AG04449 (cell line): ENCODE results near the gene ST6GALNAC6.
A peak's percentile ranks its signal among the peaks of the same experiment; 100 is the strongest.

Experiments
- CTCF ChIA-PET: fragments of 350-600 bp; formaldehyde crosslinking; extraction: SDS; loops from one replicate; lab custom pipeline; 2021; ENCODE audit warnings: antibody characterized with exemption; lab: Yijun Ruan, JAX
- POLR2A ChIA-PET: fragments of 400-600, 350-600 bp; formaldehyde crosslinking; extraction: SDS; loops from one replicate; lab custom pipeline; 2020; ENCODE audit warnings: antibody characterized with exemption, inconsistent platforms; lab: Yijun Ruan, JAX
- DNase-seq: peaks from one replicate; pipeline ENCODE4 v3.0.0-alpha.2; 2010; ENCODE audit warnings: low read depth, low spot score
- H3K4me3 ChIP-seq: 2 replicates; pipeline ENCODE4 v1.5.1; 2011; ENCODE audit warnings: low read depth, mild to moderate bottlenecking, control low read depth, low read length
- TF ChIP-seq, protein P1 (sequence below): IDR thresholded peaks from one replicate; pipeline ENCODE4 v1.5.1; 2011; ENCODE audit warnings: mild to moderate bottlenecking, moderate library complexity, low read length, control low read depth, inconsistent platforms; ENCODE audit not compliant: insufficient read depth; ENCODE audit errors: missing control alignments

Gene ST6GALNAC6

GRCh38 chr9:127855522-127855921 lies 43.9 kb downstream of the ST6GALNAC6 start:
- no peak for DNase-seq
- H3K4me3 ChIP-seq: no peak overlapping the region
- ChIA-PET POLR2A (interaction anchor here (1.0 to 1.2 kb wide), 2 partner anchors 19 to 53 kb away, joined by 3 read pairs; partner anchors contain the start of gene FPGS), CTCF (interaction anchor here (0.7 to 10.3 kb wide), 8 partner anchors 11 to 215 kb away, joined by 3 to 128 read pairs (median 4); partner anchors contain the start of gene TOR2A)
- TF ChIP-seq, protein P1, sequence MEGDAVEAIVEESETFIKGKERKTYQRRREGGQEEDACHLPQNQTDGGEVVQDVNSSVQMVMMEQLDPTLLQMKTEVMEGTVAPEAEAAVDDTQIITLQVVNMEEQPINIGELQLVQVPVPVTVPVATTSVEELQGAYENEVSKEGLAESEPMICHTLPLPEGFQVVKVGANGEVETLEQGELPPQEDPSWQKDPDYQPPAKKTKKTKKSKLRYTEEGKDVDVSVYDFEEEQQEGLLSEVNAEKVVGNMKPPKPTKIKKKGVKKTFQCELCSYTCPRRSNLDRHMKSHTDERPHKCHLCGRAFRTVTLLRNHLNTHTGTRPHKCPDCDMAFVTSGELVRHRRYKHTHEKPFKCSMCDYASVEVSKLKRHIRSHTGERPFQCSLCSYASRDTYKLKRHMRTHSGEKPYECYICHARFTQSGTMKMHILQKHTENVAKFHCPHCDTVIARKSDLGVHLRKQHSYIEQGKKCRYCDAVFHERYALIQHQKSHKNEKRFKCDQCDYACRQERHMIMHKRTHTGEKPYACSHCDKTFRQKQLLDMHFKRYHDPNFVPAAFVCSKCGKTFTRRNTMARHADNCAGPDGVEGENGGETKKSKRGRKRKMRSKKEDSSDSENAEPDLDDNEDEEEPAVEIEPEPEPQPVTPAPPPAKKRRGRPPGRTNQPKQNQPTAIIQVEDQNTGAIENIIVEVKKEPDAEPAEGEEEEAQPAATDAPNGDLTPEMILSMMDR: no peak

GRCh38 chr9:127854960-127855359 lies 44.4 kb downstream of the ST6GALNAC6 start:
- TF ChIP-seq, protein P1: no peak
- DNase-seq: no peak
- POLR2A ChIA-PET: interaction anchor here (1.0 to 2.5 kb wide), 4 partner anchors 17 to 53 kb away, joined by 3 to 12 read pairs (median 4); partner anchors contain the start of gene FPGS
- no peak overlapping the region for H3K4me3 ChIP-seq
- CTCF ChIA-PET: interaction anchor here (0.7 to 10.3 kb wide), 10 partner anchors 9 to 214 kb away, joined by 3 to 128 read pairs (median 4); partner anchors contain the start of gene TOR2A

DNA sequence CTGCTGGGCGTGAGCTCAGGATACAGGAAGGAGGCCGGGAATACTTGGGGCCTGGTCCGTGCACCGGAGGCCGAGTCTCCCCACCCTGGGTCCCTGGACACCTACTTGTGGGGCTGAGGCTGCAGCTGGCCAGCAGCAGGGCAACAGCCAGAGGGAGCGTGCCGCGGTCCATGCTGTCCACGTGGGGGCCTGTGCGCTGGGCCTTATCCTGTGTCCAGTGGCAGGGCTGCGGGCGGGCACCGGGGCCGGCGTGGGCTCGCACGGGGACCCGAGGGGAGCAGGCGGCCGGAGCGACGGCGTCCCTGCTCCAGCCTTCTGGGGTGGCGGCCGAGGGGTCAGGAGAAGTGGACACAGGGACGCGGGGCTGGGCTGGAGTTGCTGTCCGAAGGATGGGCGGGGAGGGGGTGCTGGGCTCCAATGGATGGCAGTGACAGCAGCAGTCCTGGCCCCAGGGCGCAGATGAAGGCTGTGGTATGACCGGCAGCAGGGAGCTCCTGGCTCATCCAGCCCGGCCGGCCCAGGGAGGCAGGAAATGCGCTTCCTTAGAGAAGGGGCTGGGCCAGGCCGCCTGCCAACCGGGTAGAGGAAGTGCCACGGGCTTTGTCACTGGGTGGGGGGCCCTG lies 45.1 kb downstream of the ST6GALNAC6 start, which contains the start of gene ENG:
Gene ENG, minus strand, starts transcription at position 475 of the 623 bp plus-strand sequence. Its CDS starts 303 bp downstream, at position 172.
- H3K4me3 ChIP-seq: peak within 1 kb of the TSS; percentile 68
- ChIA-PET CTCF (interaction anchor here (0.7 to 10.3 kb wide), 11 partner anchors 9 to 120 kb away, joined by 3 to 128 read pairs (median 5); partner anchors contain the start of gene TOR2A), POLR2A (interaction anchor here (1.2 to 2.5 kb wide), 3 partner anchors 16 to 52 kb away, joined by 3 to 12 read pairs (median 5); partner anchors contain the start of gene FPGS)
- no peak for DNase-seq
- TF ChIP-seq, protein P1: peak; percentile 48

- POLR2A ChIA-PET: interaction anchor here (2.1 to 2.5 kb wide), 2 partner anchors 16 to 18 kb away, joined by 5 to 12 read pairs; no protein-coding TSS in a partner anchor
- CTCF ChIA-PET: interaction anchor here (0.8 to 10.3 kb wide), 15 partner anchors 9 to 119 kb away, joined by 3 to 128 read pairs (median 4); partner anchors contain the start of gene TOR2A
- no peak for DNase-seq
- TF ChIP-seq, protein P1: no peak
- peak overlapping the region; percentile 68 for H3K4me3 ChIP-seq
These were observed 45.9 kb downstream of the ST6GALNAC6 start for GRCh38 chr9:127853312-127854183.

- DNase-seq: no peak
- POLR2A ChIA-PET: interaction anchor here (2.1 to 2.5 kb wide), 2 partner anchors 15 to 17 kb away, joined by 5 to 12 read pairs; no protein-coding TSS in a partner anchor
- CTCF ChIA-PET: interaction anchor here (0.8 to 10.3 kb wide), 9 partner anchors 8 to 118 kb away, joined by 3 to 128 read pairs (median 4); partner anchors contain the start of gene TOR2A
- peak overlapping the region; percentile 68 for H3K4me3 ChIP-seq
- TF ChIP-seq, protein P1: no peak
These were observed 46.6 kb downstream of the ST6GALNAC6 start for GRCh38 chr9:127852829-127853228.
